ENCODE data around the gene MRPL18.

The MRPL18 gene

GRCh38 chr6:159826004-159826403 lies 35.7 kb downstream of the MRPL18 start:
- DNase-seq (ENCODE audit: low spot score): no peak
- TF ChIP-seq CTCF (IDR thresholded peaks at IDR 0.05; ENCODE audit: borderline replicate concordance, control extremely low read depth, extremely low read depth, insufficient read depth, missing control alignments): no peak
- in situ Hi-C loops (cut with MboI; ENCODE audit: low sequenced_read_pairs, unreplicated experiment): no loop called here

- no peak for DNase-seq (ENCODE audit: low spot score)
- TF ChIP-seq CTCF (IDR thresholded peaks at IDR 0.05; ENCODE audit: borderline replicate concordance, control extremely low read depth, extremely low read depth, insufficient read depth, missing control alignments): no peak
- in situ Hi-C loops (cut with MboI; ENCODE audit: low sequenced_read_pairs, unreplicated experiment): no loop called here
These were observed 36.8 kb downstream of the MRPL18 start for GRCh38 chr6:159826968-159827647.

- TF ChIP-seq CTCF (IDR thresholded peaks at IDR 0.05; ENCODE audit: borderline replicate concordance, control extremely low read depth, extremely low read depth, insufficient read depth, missing control alignments): no peak
- in situ Hi-C loops (cut with MboI; ENCODE audit: low sequenced_read_pairs, unreplicated experiment): no loop called here
- DNase-seq (ENCODE audit: low spot score): no peak
These were observed 37.8 kb downstream of the MRPL18 start for GRCh38 chr6:159828074-159828473.

- DNase-seq (ENCODE audit: low spot score): no peak
- TF ChIP-seq CTCF (IDR thresholded peaks at IDR 0.05; ENCODE audit: borderline replicate concordance, control extremely low read depth, extremely low read depth, insufficient read depth, missing control alignments): no peak
- in situ Hi-C loops (cut with MboI; ENCODE audit: low sequenced_read_pairs, unreplicated experiment): no loop called here
These were observed 39.3 kb downstream of the MRPL18 start for GRCh38 chr6:159829526-159829925.

- in situ Hi-C loops (cut with MboI; ENCODE audit: low sequenced_read_pairs, unreplicated experiment): no loop called here
These were observed 40.5 kb downstream of the MRPL18 start for GRCh38 chr6:159830501-159831372.

GRCh38 chr6:159831373-159831679 lies 41.1 kb downstream of the MRPL18 start:
- DNase-seq (ENCODE audit: low spot score): no peak
- in situ Hi-C loops (cut with MboI; ENCODE audit: low sequenced_read_pairs, unreplicated experiment): no loop called here
- no peak for TF ChIP-seq CTCF (IDR thresholded peaks at IDR 0.05; ENCODE audit: borderline replicate concordance, control extremely low read depth, extremely low read depth, insufficient read depth, missing control alignments)

More at GRCh38 chr6:159830501-159831372, 40.5 kb downstream of the MRPL18 start:
- no peak for DNase-seq (ENCODE audit: low spot score)
- no peak for TF ChIP-seq CTCF (IDR thresholded peaks at IDR 0.05; ENCODE audit: borderline replicate concordance, control extremely low read depth, extremely low read depth, insufficient read depth, missing control alignments)
